HG03103 (cell line): ENCODE measurements around the gene ZMYND19.
"Not testable (repeated sequence)": the region's sequence is repeated elsewhere in the genome, so short reads cannot be mapped to it uniquely, and the experiment has no call there.

ENCODE experiments used
- ATAC-seq: cut with Tn5 transposase; IDR thresholded peaks from one replicate; pipeline ENCODE4 v1.9.1; 2021; ENCODE audit warnings: low read depth; ENCODE audit not compliant: unreplicated experiment

ZMYND19 gene

DNA sequence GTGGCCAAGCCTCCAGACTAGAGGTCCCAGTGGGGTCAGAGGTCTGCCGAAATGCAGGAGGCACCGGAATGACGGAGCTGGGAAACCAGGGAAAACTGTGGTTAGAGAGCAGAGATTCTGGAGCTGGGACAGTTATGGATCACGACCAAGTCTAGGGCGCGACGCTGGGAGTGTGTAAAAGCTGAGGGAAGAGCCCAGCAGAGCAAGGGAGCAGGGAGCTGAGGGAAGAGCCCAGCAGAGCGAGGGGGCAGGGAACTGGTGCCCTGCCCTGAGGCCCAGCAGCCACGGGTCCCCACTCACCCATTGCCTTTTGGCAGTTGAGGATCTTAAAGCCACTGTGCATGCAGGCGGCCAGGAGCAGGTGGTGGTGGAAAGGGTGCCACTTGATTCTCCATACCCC lies 26.2 kb downstream of the ZMYND19 start:
- ATAC-seq: no peak

DNA sequence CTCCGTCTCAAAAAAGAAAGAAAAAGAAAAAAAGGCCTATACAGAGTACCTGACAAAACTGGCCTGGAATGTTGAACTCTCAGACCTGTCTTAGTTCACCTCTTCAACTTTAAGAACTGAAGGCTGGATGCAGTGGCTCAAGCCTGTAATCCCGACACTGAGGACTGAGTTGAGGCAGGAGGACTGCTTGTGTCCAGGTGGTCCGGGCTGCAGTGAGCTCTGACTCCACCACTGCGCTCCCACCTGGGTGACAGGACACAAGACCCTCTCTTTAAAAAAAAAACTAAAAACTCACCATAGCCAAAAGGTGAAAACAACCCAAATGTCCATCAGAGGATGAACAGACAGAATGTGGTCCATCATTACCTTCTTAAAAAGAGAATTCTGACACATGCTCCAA lies 32.2 kb downstream of the ZMYND19 start:
- ATAC-seq: no peak

DNA sequence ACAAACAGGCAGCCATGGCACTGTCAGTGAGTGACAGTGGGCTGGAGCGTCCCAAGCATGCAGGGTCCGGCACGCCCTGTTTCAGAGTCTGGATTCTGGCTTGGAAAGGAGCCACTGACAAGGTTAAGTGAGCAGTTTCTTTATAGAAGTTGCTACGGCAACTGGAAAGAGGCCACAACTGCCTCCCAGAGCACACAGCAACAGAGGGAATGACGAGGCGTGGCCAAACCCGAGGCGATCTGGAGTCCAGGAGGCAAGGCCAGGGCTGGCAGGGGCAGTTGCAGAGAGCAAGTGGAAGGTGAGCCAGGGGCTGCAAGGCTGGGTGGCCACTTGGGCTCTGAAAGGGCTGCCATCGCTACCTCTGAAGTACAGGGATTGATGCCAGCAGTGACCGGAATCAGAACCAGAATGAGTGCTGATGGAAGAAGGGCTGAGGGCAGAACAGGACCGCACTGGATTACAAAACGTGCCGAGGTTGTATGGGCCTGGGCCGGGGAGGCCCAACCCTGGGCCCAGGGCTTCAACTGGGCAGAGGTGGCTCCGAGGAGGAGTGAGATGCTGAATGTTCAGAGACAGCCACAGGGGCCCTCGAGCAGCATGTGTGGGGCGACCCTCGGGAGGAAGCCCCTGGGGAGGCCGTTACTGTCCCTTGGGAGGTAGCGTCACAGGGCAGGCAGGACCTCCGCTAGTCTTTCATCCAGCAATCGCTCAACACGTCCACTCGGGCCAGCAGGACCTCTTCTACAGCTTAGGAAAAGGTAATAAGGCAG lies 34.1 kb downstream of the ZMYND19 start:
- ATAC-seq: no peak

DNA sequence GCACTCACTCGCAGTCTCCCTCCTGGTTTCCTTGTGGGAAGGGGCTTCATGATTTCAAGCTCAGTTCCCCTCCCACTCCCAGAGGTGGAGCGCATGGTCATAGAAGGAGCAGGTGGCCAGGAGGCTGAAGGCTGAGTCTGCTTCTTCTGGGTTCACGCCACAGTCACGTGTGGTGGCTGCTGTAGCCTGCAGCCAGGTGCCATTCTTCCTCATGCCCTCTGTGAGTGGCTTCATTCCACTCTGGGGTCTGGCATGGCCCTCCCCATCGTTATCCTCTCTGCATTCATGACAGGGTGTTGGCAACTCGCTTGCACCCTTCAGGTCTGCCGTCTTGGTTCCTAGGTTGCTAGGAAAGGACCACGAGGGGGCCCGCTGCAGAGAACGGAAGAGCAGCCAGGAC lies 35.1 kb downstream of the ZMYND19 start:
- ATAC-seq: no peak

DNA sequence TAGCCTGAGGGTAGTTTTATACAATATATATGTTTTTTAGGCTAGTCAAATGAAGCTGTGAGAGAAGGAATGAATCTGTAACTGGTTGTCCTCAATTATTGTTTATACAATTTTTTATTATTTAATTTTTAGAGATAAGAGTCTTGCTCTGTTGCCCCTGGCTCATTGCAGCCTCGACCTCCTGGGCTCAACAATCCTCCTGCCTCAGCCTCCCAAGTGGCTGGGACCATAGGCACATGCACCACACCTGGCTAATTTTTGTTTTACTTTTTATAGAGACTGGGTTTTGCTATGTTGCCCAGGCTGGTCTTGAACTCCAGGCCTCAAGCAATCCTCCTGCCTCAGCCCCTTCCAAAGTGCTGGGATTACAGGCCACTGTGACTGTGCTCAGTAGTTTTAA lies 36.0 kb downstream of the ZMYND19 start:
- ATAC-seq: no peak

DNA sequence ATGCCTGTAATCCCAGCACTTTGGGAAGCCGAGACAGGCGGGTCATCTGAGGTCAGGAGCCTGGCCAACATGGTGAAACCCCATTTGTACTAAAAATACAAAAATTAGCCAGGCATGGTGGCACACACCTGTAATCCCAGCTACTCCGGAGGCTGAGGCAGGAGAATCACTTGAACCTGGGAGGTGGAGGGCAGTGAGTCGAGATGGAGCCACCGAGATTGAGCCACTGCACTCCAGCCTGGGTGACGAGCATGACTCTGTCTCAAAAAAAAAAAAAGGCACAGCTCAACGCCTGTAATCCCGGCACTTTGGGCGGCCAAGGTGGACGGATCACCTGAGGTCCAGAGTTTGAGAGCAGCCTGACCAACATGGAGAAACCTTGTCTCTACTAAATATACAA lies 36.7 kb downstream of the ZMYND19 start:
- ATAC-seq: not testable (repeated sequence)

DNA sequence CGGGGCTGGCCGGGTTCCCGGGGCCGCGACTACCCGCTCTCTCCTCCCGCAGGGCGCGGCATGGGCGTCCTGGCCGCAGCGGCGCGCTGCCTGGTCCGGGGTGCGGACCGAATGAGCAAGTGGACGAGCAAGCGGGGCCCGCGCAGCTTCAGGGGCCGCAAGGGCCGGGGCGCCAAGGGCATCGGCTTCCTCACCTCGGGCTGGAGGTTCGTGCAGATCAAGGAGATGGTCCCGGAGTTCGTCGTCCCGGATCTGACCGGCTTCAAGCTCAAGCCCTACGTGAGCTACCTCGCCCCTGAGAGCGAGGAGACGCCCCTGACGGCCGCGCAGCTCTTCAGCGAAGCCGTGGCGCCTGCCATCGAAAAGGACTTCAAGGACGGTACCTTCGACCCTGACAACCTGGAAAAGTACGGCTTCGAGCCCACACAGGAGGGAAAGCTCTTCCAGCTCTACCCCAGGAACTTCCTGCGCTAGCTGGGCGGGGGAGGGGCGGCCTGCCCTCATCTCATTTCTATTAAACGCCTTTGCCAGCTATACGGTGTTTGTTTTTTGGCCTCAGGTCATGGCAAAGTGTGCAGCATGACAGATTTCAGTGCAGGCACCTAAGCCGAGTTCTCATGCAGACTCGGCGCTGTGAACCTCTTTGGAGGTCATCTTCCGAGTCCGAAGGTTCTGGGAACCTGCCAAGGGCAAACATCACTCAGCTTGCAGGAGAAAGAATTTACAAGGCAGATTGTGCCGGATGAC lies 38.1 kb downstream of the ZMYND19 start:
- ATAC-seq: peak; percentile 14

DNA sequence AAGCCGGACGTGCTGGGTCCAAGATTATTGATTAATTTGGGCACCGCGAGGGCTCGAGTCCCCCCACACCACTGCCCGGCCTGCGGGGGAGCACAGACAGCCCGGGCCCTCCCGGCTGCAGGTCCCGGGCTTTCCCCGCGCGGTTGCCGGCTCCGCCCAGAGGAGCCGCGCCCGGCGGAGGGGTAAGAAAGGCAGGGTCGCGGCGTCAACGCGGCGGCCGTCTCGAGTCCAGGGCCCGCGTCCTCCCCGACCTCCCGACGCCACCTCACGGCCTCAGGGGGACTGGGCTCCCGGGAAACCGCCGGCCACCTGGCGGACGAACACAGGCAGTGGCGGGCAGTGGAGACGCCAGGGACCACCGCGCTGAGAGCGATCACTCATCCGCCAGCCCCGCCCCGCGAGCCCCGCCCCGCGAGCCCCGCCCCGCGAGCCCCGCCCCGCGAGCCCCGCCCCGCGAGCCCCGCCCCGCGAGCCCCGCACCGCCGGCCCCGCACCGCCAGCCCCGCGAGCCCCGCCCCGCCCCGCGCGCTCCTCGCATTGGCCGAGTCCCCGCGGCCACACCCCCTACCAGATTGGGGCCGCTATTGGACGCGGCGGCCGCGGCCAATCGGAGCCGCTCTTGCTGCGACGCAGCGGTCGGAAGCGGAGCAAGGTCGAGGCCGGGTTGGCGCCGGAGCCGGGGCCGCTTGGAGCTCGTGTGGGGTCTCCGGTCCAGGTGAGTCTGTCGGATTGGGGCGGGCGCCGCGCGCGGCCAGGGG lies 38.9 kb downstream of the ZMYND19 start, which contains the start of gene MRPL41:
MRPL41 (plus strand) TSS at position 616 of the 758 bp plus-strand sequence. CDS start 203 bp downstream, outside the sequence.
- ATAC-seq: peak; percentile 70

DNA sequence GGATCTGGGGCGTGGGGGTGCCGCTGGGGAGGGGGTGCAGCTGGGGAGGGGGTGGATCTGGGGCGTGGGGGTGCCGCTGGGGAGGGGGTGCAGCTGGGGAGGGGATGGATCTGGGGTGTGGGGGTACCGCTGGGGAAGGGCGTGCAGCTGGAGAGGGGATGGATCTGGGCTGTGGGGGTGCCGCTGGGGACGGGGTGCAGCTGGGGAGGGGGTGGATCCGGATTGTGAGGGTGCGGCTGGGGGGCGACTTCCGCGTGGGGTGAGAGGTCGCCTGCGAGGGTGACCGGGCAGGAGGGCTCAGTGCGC lies 39.4 kb downstream of the ZMYND19 start:
- not testable (repeated sequence) for ATAC-seq

DNA sequence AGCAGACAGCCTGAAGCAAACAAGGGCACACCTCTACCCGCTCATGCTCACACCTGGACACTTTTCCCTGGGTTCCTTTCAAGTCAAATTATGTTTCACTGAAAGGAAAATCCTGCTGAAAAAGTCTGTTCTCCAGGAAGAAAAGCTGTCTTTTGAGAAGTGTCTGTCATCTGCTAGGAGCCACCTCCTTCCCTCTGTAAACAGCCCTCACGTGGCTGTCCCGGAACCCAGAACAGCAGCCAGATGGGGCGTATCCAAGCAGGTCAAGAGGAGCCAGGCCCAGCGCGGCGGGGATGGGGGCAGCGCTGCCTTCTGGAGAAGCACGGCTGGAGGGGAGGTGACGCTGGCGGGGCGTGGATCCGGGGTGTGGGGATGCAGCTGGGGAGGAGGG lies 40.1 kb downstream of the ZMYND19 start, which contains the start of gene PNPLA7:
PNPLA7 (minus strand) TSS at position 172 of the 391 bp plus-strand sequence. CDS start 205 bp downstream, outside the sequence.
- ATAC-seq: no peak

DNA sequence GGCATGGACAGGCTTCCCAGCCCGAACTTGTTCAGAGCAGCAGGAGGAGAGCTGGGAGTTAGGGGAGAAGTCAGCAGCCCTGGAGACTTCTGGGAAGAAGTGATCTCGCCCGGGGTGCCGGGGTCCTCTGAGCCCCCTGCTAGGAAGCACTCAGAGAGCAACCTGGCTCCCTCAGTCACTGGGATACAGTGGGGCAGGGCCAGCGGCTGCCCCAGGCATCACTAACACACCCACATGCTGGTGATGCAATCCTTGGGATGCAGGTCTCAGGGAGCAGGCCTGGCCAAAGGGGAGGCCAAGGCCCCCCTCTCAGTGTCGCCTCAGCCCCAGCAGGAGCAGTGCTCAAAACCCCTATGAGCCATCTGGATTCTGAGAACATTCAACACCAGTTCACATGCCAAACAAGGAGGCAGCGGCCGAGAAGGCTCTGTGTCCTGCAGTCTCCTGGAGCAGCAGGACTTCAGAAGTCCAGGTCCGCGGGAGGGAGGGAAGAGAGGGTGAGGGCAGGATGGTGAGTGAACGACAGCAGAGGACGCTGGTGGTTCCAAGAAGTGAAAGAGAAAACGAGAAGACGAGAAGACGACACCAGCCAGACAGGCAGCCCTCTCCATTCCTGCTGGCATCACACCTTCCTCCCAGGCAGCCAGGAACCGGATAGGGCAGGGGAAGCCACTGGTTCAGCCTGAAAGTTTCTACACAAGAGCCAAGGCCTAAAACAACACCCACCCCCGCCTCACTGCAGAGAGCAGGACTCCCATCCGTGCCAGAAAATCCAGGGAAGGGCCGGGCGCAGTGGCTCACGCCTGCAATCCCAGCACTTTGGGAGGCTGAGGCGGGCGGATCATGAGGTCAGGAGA lies 42.4 kb downstream of the ZMYND19 start:
- no peak for ATAC-seq

DNA sequence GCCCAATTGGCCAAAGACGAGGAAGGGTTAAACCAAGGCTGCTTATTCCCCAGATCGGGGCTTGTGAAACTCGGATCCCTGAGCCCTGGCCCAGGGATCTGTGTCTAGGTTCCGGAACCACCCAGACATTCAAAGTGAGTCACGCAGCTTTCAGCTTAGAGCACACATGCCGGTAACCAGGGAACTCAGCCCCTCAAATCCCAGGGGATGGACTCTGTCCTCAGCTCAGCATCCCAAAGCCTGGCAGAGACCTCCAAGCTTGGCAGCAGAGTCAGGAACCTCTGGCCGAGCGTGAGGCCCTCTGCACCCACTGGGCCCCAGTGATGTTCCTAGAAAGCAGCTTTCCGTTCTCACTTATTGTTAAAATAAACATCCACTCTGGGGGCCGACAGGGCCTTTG lies 45.2 kb downstream of the ZMYND19 start:
- no peak for ATAC-seq

DNA sequence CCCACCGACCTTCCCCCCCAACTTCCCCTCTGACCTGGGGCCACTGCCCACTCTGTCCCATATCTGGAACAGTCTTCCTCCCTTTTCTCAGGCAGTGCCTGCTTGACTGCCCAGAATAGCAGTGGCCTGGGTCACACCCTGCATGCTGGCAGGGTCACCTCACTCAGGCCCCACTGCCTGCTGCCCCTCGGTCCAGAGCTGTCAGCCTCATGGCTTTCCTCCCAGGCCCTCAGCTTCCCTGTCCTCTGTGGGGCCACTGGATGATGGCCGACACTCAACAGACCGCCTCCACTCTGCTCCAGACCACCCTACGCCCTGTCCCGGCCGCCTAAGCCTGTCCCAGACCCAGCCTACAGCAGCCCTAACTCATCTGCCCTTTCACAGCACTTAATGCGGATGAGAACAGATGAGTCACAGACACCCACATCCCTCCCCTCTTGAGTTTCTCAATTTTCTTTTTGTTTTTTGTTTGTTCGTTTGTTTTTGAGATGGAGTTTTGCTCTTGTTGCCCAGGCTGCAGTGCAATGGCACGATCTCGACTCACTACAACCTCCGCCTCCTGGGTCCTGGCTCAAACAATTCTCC lies 46.0 kb downstream of the ZMYND19 start:
- ATAC-seq: no peak

DNA sequence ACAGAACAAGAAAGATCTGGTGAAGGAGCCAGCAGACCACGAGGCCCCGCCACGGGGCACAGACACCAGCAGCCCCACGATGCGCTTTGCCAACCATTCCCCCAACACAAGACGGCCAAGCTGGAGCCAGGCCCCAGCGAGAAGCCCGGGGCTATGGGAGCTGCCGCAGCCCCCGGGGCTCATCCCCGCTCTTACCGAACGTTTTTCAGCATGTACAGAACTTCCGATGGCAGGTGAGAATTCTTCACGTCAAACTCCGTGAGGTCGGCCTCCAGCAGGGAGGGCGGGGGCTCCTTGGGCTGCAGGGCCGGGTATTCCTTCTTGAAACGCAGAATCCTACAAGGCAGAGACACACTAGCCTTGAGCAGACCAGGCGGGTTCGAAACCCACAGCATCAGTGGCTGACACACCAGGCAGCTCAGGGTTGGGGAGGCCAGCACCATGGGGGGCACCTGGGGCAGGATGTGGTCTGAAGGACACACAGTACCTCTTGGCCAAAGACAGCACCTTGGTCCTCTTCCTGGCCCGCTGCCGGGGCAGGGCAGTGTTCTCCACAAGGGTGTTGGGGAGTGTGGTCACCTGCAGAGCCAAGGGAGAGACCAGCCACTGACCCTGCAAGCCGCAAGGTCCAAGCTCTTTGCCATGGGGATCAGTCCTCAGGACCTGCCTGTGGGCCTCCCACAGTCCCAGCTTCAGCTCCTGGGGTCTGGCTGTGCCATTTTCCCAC lies 46.9 kb downstream of the ZMYND19 start:
- ATAC-seq: no peak

DNA sequence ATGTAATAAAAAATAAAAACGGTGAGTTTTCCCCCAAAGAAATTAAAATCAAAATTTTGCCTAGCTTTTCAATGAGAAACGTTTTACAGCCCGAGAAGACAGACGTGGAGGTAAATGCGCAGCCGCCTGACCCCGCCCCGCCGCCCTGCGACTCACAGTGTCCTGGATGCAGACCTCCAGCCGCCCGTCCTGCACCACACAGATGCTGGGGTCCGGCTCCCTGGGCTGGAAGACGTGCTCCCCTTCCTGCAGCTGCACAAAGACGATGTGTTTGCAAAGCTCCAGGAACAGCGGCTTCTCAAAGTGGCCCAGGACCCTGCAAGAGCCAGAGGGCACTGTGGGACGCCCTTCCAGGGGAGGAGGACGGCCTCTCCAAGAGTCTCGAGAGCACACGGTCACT lies 47.8 kb downstream of the ZMYND19 start:
- no peak for ATAC-seq

DNA sequence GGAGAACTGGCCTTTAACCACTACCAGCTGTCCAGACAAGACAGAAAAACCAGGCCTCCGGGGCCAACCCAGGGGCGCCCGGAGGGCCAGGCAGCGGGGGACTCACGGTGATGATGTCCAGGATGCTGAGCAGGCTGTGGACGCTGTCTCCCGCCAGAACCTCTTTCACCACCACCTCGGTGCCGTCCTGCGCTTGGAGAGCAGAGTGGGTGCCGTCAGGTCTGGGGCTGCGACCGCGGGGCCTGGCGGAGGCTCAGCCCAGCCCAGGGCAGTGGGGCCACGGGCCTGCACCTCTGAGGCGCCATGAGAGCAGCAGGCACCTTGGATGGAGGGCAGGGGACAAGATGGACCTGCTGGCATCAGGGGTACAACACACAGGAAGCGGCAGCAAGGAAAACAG lies 49.8 kb downstream of the ZMYND19 start:
- no peak for ATAC-seq

DNA sequence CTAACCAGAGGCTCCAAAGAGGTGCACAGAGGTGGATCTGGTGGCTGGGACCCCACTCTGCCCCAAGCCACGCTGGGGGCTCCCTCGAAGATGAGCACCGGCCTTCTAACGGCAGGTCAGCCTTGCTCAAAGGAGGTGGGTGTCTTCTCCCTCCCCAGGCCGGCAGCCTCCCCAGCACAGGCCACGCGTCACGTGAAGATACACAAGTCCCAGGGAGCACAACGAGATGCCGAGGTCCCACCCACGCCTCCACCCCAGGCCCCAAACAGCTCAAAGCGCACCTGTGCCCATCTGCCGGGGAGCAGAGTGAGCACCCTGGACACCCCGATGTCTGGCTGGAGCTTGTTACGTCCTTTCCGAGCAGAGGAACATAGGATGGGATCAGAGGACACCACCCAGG lies 52.3 kb downstream of the ZMYND19 start:
- no peak for ATAC-seq

DNA sequence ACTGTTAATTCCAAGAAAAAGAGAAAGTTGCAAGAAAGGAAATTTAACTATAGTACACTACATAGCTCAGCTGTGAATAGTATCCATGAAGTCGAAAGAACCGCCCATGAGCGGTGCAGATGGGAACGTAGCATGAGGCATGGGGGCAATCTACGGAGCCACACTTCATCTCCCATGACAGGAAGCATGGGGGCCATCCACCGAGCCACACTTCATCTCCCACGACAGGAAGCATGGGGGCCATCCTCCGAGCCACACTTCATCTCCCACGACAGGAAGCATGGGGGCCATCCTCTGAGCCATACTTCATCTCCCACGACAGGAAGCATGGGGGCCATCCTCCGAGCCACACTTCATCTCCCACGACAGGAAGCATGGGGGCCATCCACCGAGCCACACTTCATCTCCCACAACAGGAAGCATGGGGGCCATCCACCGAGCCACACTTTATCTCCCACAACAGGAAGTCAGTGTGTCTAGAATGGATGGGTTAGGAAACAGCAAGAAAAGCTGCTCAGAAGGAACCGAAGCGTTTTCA lies 53.6 kb downstream of the ZMYND19 start:
- ATAC-seq: not testable (repeated sequence)

DNA sequence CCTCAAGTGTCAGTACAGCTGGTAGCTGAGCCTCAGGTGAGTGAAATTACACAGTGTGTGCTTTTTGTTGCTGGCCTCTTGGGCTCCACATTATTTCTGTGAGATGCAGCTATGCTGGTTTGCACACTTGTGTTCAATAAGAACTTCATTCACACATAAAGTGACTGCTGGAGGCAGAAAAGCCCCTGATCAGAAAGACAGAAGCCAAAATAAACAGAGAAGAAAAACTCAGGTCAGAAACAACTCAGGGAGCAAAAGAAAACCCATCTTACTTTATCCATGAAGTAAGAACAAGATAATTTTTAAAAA lies 55.2 kb downstream of the ZMYND19 start:
- ATAC-seq: no peak
